Ecto neural progenitor cell (in vitro differentiated cells): Measurements from ENCODE around the gene SNCAIP.

ENCODE experiments used
- DNase-seq: peaks from one replicate; pipeline ENCODE4 v3.0.0-alpha.2; 2018; ENCODE audit warnings: low spot score

The SNCAIP gene

DNA sequence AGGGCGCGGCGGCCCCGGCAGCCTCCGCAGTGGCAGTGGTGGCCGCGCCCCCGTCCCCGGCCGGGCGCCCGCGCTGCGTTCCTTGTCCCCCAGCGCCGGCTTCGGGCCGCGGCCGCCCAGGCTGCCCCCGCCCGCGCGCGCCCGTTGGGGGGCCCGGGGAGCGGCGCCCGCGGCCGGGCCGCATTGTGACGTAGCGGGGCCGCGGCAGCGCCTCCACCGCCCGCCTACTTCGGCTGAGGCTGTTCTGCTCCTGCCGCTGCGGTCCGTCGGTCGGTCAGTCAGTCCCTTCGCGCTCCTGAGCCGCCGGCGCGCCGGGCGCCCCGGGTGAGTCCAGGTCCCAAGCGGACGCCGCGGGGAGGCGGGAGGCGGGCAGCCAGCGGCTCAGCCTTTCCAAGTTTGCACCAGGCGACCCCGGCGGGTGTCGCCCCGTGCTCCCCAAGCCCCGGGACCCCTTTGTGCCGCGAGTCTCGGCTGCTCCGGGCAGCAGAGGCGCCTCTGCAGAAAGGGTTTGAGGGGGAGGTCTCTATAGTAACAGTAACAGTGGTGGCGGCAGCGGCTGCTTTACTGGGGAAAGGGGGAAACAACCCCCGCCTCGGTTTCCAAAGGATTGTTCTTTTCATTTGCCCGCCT is at the start of gene SNCAIP:
SNCAIP (plus strand) TSS at position 277 of the 630 bp plus-strand sequence. CDS start 78,898 bp downstream, outside the sequence.
- peak; percentile 80 for DNase-seq

DNA sequence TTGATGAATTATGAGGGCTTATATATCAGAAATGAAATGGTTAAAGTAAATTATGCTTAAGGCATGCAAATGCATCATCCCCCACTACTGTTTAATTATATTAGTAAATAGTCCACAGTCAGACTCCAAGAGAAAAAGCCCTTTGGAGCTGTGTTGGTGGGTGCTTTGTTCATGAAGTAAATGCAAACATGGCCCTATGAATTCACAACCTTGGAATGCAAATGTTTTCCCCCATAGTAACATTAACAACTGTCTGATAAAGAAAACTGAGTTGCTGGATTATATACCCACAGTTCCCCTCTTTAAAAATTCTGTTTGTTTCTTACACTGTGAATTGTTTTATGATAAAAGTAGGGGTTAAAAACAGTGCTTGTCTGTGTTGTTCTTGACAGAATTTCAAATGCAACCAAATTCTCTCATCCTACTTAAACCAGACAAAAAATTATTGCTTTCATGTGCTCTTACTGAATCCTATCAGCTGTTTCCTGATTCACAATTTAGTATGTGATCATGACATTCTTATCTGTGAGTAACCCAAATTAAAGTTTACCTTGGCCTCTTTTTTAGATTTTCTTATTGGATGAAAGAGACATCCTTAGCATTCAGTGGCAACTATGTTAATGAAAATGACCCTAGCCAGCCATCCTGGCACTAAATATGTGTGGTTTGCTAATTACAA is 48.5 kb upstream of the SNCAIP start:
- no peak for DNase-seq

DNA sequence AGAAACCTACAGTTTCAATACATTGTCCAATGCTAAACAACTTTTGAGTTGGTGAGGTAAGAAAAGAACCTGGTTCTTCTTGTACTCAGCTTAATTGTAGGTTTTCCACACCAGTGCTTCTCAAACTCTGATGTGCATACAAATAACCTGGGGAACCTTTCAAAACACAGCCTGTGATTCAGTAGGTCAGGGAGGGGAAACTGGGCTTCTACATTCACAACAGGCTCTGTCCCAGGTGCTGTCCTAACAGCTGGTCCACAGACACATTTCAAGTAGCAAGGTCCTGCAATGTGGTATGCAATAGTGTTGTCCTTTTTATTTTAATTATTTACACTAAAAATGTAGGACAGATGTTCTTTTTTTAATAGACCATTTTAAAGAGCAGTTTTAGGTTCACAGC is 47.4 kb upstream of the SNCAIP start:
- DNase-seq = no peak

DNA sequence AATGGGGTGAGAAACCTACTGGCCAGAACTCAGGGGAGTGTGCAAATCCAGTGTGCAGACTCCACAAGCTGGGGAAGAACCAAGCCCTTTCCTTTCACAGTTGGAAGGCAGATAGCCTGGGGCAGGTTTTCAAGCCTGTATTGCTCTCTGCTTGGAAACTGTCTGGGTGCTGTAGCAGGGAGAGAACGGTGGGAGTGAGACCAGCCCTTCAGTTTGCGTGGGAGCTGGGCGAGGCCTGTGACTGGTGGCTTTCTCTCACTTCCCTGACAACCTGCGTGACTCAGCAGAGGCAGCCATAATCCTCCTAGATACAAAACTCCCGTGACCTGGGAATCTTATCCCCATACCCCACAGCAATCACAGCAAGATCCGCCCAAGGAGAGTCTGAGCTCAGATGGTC is 44.9 kb upstream of the SNCAIP start:
- DNase-seq = peak; percentile 42

DNA sequence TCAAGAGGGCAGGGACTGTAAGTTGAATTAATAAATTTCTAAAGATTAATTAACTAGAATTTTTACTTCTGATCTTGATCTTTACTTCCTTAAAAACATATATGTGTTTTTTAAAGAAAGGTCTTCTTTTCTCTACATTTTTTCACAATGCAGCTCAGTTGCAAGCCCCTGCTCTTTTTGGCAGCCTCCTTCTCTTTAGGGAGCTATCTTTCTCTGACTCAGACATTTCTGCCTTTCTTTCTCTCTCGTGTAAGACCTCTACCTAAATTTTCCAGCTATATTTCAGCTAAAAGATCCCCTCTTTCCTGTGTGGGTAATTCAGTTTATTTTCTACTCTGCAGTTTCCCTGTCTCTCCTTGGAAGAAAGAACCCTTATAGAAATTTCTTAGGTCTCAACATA is 38.3 kb upstream of the SNCAIP start:
- no peak for DNase-seq

DNA sequence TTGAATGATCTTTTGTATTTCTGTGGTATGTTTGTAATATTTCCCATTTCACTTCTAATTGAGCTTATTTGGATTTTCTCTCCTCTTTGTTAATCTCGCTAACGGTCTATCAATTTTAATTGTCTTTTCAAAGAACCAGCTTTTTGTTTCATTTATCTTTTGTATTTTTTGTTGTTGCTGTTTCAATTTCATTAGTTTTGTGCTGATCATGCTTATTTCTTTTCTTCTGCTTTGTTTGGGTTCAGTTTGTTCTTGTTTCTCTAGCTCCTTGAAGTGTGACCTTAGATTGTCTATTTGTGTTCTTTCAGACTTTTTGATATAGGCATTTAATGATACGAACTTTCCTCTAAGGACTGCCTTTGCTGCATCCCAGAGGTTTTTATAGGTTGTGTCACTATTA is 28.4 kb upstream of the SNCAIP start:
- DNase-seq = no peak

DNA sequence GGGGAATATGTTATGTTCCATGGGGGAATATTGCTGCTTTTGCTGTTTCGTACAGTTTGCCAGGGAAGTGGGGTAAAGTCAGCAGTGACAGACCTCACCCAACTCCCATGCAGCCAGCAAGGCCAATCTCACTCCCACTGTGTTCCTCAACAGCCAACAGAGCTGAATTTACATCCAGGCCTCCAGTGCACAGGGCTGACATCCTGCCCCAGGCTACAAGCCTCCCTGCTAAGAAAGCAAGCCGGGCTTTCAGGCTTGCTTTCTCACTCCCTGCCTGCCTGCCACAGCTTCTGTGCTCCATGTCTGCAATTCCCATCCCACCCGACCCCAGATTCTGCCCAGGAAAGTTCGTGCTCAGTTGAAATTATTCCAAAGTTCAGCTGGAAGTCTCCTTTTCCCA is 25.5 kb upstream of the SNCAIP start:
- peak; percentile 47 for DNase-seq

DNA sequence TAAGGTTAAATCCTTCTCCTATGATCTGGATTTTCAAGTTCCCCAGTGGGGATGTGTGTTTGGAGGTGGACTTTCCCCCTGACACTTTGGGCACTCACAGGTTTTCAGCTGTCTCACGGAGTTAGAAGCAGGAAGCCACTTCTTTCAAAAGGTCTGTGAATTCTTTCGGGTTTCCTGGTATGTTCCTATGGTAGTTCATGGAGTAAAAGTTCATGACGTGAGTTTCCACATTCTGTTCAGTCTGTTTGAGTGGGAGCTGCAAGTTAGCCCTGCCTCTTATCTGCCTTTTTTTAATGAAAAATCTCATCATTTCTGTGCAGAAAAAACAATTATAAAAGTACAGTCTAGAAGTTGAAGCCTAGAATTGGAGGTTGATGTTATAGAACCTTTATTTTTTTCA is 24.9 kb upstream of the SNCAIP start:
- DNase-seq = no peak

DNA sequence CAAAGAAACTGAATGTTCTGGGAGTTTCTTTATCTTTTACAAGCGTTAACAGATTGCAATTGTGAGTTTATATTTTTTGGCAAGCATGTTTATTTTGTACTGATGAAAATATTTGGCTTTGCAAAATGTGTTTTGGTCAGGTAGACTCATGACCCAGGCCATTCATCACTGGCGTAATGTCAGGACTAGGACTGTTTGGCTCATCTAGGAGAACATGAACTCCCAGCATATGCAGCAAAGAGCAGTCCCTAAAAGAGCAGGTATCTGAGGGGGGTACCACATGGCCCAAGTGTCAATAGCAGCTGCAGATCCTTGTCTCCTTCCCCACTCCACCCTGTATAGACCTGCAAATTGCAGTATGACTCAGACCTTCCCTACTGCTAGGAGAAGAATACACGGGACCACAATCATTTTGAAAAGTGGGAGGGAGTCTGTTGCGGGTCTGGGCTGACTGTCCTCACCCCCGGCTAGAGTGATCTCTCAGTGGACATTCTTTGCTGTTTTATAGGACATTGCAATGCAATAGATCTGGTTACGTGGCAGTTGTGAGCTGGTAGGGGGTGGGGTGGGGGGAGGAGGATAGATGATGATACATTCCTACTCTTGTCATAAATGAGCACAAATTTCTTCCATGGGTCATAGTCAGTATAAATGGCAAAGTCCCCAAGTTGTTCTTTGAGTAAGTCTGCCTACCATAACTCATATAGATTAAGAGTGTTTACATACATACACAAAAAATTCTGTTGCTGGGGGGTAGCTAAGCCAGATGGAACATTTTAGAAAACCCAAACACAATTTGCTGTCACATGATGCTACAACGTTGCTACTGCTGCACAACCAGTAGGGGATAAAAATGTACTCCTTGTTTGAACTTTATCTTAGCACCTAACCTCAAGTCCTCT is 20.8 kb upstream of the SNCAIP start:
- DNase-seq = no peak

DNA sequence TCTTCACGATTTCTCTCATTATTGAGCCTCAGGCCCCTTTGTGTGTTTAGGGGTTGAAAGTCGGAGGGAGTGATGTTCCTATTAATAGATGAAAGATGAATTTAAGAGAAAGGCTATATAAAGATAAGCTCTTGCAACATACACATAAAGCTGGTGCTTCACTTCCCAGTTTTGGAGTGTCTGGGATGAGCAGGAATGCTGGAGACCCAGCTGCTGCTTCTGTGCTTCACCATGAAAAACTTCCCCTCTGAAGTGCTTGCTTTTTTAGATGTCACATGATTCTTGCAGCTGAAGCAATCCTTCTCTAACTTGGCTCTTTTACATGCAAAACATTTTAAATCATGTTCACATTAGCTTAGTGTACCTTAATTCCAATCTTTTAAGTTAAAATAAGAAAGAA is 19.7 kb upstream of the SNCAIP start:
- no peak for DNase-seq

DNA sequence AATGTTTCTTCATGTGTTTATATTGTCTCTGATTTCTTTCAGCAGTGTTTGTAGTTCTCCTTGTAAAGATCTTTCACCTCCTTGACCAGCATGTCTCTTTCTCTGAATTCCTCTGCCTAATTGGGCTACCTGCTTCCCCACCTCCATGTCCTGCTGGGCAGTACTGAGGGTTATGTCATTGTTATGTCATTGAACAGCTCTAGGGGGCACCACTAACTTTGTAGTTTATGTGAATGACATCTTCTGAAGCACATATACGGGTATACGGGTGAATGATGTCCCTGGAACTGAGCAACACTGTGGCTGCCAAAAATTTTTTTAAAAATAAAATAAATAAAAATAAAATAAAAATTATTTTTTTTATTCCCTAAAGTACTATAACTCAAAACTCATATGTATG is 16.9 kb upstream of the SNCAIP start:
- DNase-seq = no peak

DNA sequence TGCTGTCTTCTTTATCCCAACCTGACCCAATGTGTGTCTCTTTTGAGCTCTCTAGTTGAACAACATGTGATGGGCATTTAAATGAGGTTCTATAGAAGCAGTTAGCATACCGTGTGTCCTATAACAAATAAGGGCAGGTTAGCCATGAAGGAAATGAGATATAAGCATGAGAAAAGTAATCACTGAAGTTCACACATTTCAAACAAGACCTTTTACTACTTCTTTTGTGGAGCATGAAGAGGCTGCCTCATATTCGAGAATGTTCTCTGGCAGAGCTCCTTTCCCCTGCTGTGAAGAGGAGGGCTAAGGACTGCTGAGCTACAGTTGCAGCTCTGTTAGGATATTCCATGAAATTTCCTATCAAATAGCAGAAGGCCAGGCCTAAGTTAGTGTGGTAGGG is 15.2 kb upstream of the SNCAIP start:
- DNase-seq = no peak

DNA sequence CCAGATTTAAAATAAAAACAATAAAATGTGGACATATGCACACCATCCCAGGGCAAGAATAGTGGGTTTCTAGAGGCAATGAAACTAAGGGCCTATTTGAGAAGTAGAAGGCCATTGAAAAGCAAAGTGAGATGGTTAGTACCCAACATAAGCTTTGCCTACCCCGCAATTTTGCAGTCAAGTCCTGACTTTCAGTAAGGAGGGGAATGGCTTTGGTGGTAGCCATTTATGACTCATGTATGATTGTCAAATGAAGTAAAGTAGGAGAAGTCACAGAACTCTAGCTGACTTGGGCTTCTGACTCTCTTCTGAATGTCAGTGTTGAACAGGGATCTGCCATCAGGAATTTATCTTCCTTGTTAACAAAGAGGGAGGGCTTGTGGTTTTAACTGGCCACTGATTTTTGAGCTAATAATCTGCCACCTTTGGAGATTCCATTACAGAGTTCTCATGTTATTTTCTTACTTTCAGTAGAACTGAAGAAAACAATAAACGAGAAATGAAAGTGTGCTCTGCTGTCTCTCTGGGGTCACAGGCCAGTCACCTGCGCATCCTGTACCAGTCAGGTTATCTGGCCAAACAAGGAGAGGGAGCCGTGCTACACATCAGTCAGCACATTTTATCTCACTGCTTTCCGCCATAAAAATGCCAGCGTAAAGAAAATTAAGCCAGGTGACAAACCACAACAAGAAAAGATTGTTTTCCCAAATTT is 14.3 kb upstream of the SNCAIP start:
- DNase-seq = no peak

DNA sequence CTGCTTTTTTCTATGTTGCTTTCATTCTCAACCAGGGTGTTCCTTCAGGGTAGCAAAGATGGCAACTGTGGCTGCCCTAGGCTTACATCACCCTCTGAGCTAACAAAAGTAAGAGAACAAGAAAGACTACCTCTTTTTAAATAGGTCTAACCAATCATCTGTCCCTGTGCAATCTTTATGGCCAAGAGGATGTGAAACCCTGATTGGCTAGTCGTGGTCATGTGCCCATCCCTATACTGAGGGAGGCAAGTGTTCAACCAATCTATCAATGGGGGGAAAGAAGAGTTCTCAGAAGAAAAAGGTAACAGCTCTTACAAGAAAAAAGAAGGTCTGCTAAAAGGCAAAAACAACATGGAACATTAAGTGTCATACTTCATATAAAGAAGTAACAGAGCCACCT is 11.7 kb upstream of the SNCAIP start:
- no peak for DNase-seq

DNA sequence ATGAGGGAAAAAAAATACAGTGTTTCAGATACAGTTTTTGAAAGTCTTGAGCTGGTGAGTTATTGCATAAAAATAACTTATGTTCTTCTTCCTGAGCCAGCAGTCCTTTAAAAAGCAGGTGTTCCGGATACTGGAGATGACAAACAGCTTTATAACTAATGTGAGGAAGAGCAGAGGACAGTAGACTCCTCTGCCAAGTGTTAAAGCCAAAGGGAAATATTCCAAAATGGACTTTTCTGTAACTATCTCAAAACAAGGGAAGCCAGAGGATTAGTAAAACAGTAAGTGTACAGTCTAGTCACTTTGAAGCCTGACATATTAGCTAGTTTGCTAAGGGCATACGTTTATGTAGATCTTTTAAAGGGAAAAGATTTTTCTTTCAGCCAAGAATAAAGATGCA is 11.0 kb upstream of the SNCAIP start:
- no peak for DNase-seq

DNA sequence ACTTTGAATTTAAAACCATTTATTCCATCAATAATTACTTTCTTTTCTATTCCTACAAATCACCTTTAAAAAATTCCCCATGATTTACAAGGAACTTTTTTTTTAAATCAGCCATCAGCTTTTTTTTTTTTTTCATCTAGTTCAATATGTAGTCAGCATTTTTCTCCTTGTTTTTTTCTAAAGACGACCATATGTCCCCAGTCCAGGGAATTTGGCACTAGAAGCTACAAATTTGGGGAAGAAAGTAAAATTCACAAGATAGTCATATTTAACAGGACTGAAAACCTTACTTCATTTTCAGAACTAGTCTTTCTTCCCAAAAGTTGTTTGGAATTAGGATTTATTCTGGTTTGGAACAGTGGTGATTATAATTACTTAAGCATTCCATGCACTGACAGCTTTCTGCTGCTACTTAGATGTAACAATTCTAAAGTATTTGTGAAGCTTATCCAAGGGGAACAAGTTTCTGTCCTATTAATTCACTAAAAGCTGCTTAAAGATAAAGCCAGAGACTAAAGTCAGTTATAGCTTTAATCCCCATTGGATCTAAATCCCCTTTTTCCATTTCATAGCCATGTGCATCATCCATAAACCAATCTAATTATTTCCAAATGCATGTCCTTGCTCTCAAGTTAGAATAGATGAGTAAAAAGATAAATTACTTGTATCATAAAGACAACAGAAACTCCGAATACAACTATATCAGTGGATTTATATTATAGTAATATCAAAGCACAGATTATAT is 7.4 kb upstream of the SNCAIP start:
- DNase-seq = no peak

DNA sequence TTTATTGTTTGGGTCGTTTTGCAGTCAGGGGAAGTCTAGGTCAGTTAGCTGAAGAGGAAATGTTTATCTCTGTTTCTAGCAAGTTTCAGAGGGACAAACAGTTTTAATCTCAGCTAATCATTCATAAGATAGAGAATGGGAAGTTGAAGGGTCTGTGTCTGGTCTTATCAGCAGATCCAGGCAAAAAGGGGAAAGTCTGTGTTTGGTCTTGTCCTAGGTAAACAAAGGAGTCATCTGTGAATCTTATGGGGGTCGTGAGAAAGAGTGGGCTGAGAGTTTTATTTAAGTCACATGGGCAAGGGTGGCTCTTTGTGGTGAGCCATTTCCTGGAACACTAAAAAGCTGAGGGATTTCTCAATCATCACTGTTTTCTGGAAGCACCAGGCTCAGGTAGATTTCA is 5.6 kb upstream of the SNCAIP start:
- no peak for DNase-seq

DNA sequence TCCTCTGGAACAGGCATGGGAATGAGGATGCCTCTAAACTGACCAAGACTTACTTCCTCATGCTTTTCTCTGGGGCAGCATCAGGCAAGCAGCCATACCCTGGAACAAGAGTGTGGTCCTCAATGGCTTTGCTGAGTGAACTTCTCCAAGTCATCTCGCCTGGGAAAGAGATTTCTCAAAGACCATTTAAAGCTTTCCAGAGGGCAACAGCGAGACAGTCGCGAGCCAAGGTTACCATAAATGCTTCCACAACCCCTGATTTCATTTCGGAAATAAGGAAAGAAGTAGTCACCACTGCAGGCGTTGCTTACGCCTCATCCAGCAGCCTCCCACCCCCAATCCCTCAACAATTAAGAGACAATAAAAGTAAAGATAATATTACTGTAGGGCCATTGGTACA is 1.1 kb upstream of the SNCAIP start:
- no peak for DNase-seq

DNA sequence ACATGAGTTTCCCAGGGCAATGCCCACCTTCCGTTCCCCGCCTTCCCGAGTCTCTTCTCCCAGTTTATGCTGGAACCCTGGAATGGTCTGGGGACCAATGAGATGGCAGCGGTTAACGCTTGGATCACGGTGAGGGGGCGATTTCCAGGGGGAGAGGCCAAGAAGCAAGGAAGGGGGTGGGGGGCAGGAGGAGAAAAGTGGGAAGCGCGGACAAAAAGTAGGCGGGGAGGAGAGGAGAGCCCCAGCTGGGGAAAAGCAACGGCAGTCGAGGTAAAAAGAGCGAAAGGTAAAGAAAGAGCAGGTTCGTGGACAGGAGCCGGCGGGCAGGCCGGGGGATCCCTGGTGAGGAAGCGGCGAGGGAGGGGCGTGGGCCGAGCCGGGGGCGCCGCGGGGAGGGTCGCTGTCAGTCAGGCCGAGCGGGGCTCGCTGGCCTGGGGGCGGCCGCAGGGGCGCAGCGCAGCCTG is 508 bp upstream of the SNCAIP start:
- peak; percentile 70 for DNase-seq

DNA sequence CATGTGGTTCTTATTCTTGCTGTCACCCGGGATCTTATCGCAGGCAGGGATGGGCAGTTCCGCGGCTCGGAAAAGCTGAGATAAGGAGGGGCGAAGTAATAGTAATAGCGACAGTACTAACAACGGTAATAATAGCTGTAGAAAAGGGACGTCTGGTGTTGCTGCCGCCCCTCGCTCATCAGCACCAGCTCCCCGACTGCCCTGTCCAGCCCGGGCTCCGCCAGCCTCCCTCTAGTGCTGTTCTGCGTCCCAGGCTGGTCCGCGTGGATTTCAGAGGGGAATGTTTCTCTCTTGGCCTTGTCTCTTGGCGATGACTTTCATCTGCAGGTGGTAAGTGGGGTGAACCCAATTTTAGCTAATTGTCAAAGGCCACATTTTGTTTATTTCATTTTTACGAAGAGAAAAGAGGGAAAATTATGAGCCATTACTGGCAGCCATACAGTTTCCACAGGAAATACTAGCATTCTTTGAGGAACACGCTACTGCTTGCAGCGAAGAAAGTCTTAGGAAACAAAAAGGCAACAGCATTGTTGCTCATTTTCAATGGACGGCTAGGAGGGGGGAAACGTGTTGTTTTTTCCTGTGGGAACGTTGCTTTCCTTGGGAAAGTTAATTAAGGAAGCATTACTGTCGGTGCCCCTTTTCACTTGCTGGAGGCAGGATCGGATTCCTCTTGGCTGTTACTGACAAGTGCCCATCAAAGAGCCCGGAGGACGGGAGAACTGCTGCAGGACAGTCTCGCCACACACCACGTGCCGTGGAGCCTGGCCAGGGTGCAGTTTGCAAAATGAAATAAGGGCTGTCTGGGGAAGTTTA is 762 bp downstream of the SNCAIP start:
- DNase-seq = peak; percentile 56

DNA sequence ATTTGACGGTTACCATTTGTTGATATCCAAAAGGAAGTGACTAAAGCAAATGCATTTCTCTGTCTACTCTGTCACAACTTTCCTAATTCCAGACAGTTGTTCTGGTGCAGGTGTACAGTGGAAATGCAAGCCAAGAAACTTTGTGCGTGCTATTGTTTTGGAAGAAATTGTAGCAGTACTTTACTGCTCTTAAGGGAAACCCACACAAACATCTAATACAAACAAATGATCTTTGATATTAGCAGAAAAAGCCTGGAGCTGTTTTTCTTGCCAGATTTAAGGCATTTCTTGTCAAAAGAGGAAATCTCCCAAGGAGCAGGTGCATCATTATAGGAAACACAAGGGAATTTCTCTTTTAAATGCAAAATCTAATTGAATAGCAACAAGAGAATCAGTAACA is 2.0 kb downstream of the SNCAIP start:
- no peak for DNase-seq
